ENCODE measurements around the gene ABAT.

The ABAT gene

GRCh38 chr16:8826278-8826879 lies 152.0 kb downstream of the ABAT start:
- no peak for DNase-seq

GRCh38 chr16:8828541-8829165 lies 154.2 kb downstream of the ABAT start:
- no peak for DNase-seq

- DNase-seq = no peak
Measured at GRCh38 chr16:8831450-8831849, 157.0 kb downstream of the ABAT start.

GRCh38 chr16:8831871-8832716 lies 157.7 kb downstream of the ABAT start:
- DNase-seq = no peak

- no peak for DNase-seq
Measured at GRCh38 chr16:8832717-8833105, 158.3 kb downstream of the ABAT start.

Measured in NCI-H1105 treated with DMSO at 0.1 percent for 48 hours (cell line).